ENCODE data around the gene LSS. TPM values are rescaled to one million over a fixed set of nuclear protein-coding genes. Genes with fewer than 3 reads are reported as not detected.

LSS gene
- polyA plus RNA-seq, 1 donor from 2014 or later = 101 TPM

- Histone ChIP-seq H2AFZ (ENCODE audit: low read depth, low read length) (no peak overlapping the region), H3K27ac (ENCODE audit: low read length) (no peak overlapping the region), H4K20me1 (ENCODE audit: insufficient read depth) (no peaks in the 10 kb centered on the region), H3F3A (ENCODE audit: insufficient read depth, low read length, poor library complexity, severe bottlenecking) (no peaks in the 10 kb centered on the region), H3K79me2 (replicated peaks; ENCODE audit: insufficient read depth, low read length) (no peaks in the 10 kb centered on the region), H3K9me3 (ENCODE audit: low read length) (no peaks in the 10 kb centered on the region), H3K27me3 (ENCODE audit: insufficient read depth, low read depth, low read length) (no peaks in the 10 kb centered on the region), H3K4me2 (ENCODE audit: low read length) (no peak overlapping the region), H3K4me3 (ENCODE audit: low read length) (no peak overlapping the region), H3K9me2 (ENCODE audit: insufficient read depth, low read length) (no peaks in the 10 kb centered on the region), H3K36me3 (ENCODE audit: insufficient read depth, low read length) (no peaks in the 10 kb centered on the region), H3K9ac (ENCODE audit: low read length) (no peak overlapping the region)
- TF ChIP-seq SMC3 (conservative IDR thresholded peaks at IDR 0.05; ENCODE audit: poor library complexity) (no peak), CTCF (IDR thresholded peaks at IDR 0.05; ENCODE audit: poor library complexity, severe bottlenecking) (no peak), RAD21 (conservative IDR thresholded peaks at IDR 0.05) (no peak), TAF1 (IDR thresholded peaks at IDR 0.05; ENCODE audit: low read depth) (no peak), REST (IDR thresholded peaks at IDR 0.05; ENCODE audit: borderline replicate concordance) (no peak), EZH2 (IDR thresholded peaks at IDR 0.05; ENCODE audit: borderline replicate concordance, insufficient read depth, low read length, poor library complexity, severe bottlenecking) (no peak), EP300 (conservative IDR thresholded peaks at IDR 0.05; ENCODE audit: poor library complexity, severe bottlenecking) (no peak), POLR2AphosphoS5 (IDR thresholded peaks at IDR 0.05) (no peak), MXI1 (conservative IDR thresholded peaks at IDR 0.05; ENCODE audit: poor library complexity, severe bottlenecking) (no peak)
Observed at GRCh38 chr21:46188226-46189212, 40.1 kb downstream of the LSS start.

- Histone ChIP-seq H3K27me3 (ENCODE audit: insufficient read depth, low read depth, low read length) (no peaks in the 10 kb centered on the region), H3K9me2 (ENCODE audit: insufficient read depth, low read length) (no peaks in the 10 kb centered on the region), H3K9ac (ENCODE audit: low read length) (no peak overlapping the region), H3K27ac (ENCODE audit: low read length) (no peak overlapping the region), H3K4me3 (ENCODE audit: low read length) (no peak overlapping the region), H3K9me3 (ENCODE audit: low read length) (no peaks in the 10 kb centered on the region), H3F3A (ENCODE audit: insufficient read depth, low read length, poor library complexity, severe bottlenecking) (no peaks in the 10 kb centered on the region), H3K36me3 (ENCODE audit: insufficient read depth, low read length) (no peaks in the 10 kb centered on the region), H2AFZ (ENCODE audit: low read depth, low read length) (no peak overlapping the region), H3K4me2 (ENCODE audit: low read length) (no peak overlapping the region), H4K20me1 (ENCODE audit: insufficient read depth) (no peaks in the 10 kb centered on the region), H3K79me2 (replicated peaks; ENCODE audit: insufficient read depth, low read length) (no peaks in the 10 kb centered on the region)
- TF ChIP-seq POLR2AphosphoS5 (IDR thresholded peaks at IDR 0.05) (no peak), EP300 (conservative IDR thresholded peaks at IDR 0.05; ENCODE audit: poor library complexity, severe bottlenecking) (no peak), EZH2 (IDR thresholded peaks at IDR 0.05; ENCODE audit: borderline replicate concordance, insufficient read depth, low read length, poor library complexity, severe bottlenecking) (no peak), MXI1 (conservative IDR thresholded peaks at IDR 0.05; ENCODE audit: poor library complexity, severe bottlenecking) (no peak), RAD21 (conservative IDR thresholded peaks at IDR 0.05) (no peak), REST (IDR thresholded peaks at IDR 0.05; ENCODE audit: borderline replicate concordance) (no peak), SMC3 (conservative IDR thresholded peaks at IDR 0.05; ENCODE audit: poor library complexity) (no peak), CTCF (IDR thresholded peaks at IDR 0.05; ENCODE audit: poor library complexity, severe bottlenecking) (no peak)
Observed at GRCh38 chr21:46187814-46188213, 40.8 kb downstream of the LSS start.

Data from neural cell (in vitro differentiated cells).